ENCODE data around the gene NHP2.

Gene NHP2

DNA sequence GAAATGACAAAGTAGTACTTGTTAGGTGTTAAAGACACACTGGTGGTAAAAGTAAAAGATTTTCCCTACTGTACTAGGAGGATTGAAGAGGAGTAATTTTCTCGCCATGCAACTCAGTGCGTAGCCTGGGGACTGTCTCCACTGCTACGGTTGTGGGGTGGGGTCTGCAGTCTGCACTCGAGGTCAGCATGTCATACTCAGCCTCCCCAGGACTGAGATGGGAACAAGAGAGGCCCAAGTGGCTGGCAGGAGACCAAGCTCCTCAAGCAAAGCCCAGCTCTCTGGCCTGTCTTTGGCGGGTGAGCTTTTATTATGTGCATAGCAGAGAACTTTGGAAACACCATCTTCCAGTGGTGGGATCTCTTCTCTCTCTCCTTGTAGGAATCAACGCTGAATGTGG lies 10.4 kb downstream of the NHP2 start:
- TF ChIP-seq, protein P1, sequence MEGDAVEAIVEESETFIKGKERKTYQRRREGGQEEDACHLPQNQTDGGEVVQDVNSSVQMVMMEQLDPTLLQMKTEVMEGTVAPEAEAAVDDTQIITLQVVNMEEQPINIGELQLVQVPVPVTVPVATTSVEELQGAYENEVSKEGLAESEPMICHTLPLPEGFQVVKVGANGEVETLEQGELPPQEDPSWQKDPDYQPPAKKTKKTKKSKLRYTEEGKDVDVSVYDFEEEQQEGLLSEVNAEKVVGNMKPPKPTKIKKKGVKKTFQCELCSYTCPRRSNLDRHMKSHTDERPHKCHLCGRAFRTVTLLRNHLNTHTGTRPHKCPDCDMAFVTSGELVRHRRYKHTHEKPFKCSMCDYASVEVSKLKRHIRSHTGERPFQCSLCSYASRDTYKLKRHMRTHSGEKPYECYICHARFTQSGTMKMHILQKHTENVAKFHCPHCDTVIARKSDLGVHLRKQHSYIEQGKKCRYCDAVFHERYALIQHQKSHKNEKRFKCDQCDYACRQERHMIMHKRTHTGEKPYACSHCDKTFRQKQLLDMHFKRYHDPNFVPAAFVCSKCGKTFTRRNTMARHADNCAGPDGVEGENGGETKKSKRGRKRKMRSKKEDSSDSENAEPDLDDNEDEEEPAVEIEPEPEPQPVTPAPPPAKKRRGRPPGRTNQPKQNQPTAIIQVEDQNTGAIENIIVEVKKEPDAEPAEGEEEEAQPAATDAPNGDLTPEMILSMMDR (IDR thresholded peaks at IDR 0.05; ENCODE audit: insufficient read depth, low read length, missing control alignments): no peak
- no peak for DNase-seq (ENCODE audit: low read depth, low spot score)
- POLR2A ChIA-PET: no interaction called here
- no peak overlapping the region for H3K4me3 ChIP-seq (ENCODE audit: low read depth, low read length)
- CTCF ChIA-PET: interaction anchor here (2.1 to 8.5 kb wide), 2 partner anchors 9 to 67 kb away, joined by 7 to 61 read pairs; no protein-coding TSS in a partner anchor

DNA sequence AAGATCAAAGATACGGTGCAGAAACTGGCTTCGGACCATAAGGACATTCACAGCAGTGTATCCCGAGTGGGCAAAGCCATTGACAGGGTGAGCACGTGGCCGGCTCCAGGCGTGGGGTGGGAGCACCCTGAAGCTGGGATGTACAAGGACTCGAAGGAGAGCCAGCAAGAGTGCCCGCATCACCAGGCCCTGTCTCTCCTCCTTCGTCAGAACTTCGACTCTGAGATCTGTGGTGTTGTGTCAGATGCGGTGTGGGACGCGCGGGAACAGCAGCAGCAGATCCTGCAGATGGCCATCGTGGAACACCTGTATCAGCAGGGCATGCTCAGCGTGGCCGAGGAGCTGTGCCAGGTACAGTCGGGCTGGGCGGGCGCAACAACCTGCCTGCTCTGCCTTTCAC lies 11.0 kb downstream of the NHP2 start:
- H3K4me3 ChIP-seq (ENCODE audit: low read depth, low read length): no peak overlapping the region
- POLR2A ChIA-PET: no interaction called here
- CTCF ChIA-PET: interaction anchor here (2.1 to 8.5 kb wide), 2 partner anchors 9 to 66 kb away, joined by 7 to 61 read pairs; no protein-coding TSS in a partner anchor
- TF ChIP-seq, protein P1 (IDR thresholded peaks at IDR 0.05; ENCODE audit: insufficient read depth, low read length, missing control alignments): no peak
- DNase-seq (ENCODE audit: low read depth, low spot score): no peak

DNA sequence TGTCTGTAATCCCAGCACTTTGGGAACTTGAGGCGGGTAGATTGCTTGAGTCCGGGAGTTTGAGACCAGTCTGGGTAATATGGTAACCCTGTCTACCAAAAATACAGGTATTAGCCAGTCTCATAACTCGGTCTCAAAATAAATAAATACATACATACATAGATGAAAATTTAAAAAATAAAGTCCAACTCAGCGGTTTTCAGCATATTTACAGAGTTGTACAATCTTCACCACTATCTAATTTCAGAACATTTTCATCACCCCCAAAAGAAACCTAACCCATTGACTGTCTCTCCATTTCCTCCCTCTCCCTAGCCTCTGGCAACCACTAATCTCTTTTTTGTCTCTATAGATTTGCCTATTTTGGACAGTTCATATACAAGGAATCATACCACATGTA lies 12.1 kb downstream of the NHP2 start:
- H3K4me3 ChIP-seq (ENCODE audit: low read depth, low read length): no peak overlapping the region
- ChIA-PET CTCF (no interaction called here), POLR2A (no interaction called here)
- DNase-seq (ENCODE audit: low read depth, low spot score): no peak
- TF ChIP-seq, protein P1 (IDR thresholded peaks at IDR 0.05; ENCODE audit: insufficient read depth, low read length, missing control alignments): no peak

DNA sequence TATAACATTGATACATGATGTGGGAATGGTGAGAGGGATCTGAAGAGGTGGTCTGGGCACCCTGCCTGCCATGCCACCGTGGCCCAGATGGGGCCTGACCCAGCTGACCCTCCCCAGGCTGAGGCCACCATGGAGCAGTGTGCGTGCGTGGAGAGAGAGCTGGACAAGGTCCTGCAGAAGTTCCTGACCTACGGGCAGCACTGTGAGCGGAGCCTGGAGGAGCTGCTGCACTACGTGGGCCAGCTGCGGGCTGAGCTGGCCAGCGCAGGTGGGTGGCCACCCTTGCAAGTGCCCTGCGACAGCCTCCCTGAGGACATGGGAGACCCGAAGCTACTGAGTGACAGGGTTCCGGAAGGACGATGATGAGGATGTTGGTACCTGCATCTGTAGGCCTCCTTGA lies 15.7 kb downstream of the NHP2 start:
- H3K4me3 ChIP-seq (ENCODE audit: low read depth, low read length): no peak overlapping the region
- TF ChIP-seq, protein P1 (IDR thresholded peaks at IDR 0.05; ENCODE audit: insufficient read depth, low read length, missing control alignments): no peak
- ChIA-PET POLR2A (interaction anchor here (0.6 kb wide), 2 partner anchors 15 to 1148 kb away, joined by 3 read pairs; no protein-coding TSS in a partner anchor), CTCF (interaction anchor here (1.4 to 3.8 kb wide), 2 partner anchors 8 to 17 kb away, joined by 3 to 20 read pairs; no protein-coding TSS in a partner anchor)
- DNase-seq (ENCODE audit: low read depth, low spot score): no peak

DNA sequence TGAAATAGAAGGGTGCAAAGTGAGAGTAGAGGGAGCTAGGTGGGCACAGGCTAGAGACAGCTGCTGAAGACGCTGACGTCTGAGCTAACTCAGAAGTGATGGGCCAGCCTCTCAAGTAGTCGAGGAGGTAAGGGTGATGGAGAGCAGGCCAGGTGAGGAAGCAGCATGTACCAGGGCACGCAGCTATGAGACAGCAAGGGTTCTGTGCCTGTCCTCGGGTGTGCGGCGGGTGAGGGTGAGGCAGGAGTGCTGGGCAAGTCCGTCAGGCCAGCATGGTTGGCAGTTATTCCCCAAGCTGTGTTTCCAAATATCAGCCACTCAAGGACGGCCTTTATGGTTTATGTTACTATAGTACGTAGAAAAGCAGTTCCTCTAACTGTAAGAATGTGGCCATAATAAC lies 16.7 kb downstream of the NHP2 start:
- TF ChIP-seq, protein P1 (IDR thresholded peaks at IDR 0.05; ENCODE audit: insufficient read depth, low read length, missing control alignments): no peak
- POLR2A ChIA-PET: interaction anchor here (0.6 to 1.3 kb wide), 3 partner anchors 13 to 68 kb away, joined by 3 to 4 read pairs (median 3); no protein-coding TSS in a partner anchor
- CTCF ChIA-PET: interaction anchor here (0.6 to 3.8 kb wide), 4 partner anchors 9 to 576 kb away, joined by 3 to 20 read pairs (median 6); no protein-coding TSS in a partner anchor
- H3K4me3 ChIP-seq (ENCODE audit: low read depth, low read length): no peak overlapping the region
- DNase-seq (ENCODE audit: low read depth, low spot score): no peak

DNA sequence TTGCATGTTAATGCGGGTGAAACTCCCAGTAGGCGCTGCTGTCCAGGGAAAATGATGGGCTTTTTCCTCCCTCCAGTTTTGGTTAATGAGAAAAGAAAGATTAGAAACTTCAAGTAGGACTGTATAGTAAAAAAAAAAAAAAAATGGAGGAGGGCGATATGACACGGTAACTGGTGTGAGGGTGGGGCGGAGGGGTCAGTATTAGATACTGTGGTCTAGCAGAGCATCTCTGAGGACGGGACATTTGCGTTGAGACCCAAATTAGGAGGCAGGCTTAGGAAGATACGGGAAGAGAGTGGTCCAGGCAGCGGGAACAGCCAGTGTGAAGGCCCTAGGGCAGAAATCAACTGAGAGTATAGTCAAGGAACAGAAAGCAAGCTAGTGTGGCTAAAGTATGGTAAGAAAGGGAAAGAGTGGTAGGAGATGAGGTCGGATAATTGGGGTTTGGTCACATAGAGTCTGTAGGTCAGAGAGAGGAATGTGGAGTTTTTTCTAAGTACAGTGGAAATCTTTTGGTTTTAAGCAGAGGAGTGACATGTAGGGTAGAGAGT lies 22.2 kb downstream of the NHP2 start:
- ChIA-PET CTCF (interaction anchor here (1.3 to 2.5 kb wide), 3 partner anchors 11 to 56 kb away, joined by 4 to 9 read pairs (median 4); no protein-coding TSS in a partner anchor), POLR2A (no interaction called here)
- no peak for DNase-seq (ENCODE audit: low read depth, low spot score)
- H3K4me3 ChIP-seq (ENCODE audit: low read depth, low read length): peak overlapping the region; percentile 75
- TF ChIP-seq, protein P1 (IDR thresholded peaks at IDR 0.05; ENCODE audit: insufficient read depth, low read length, missing control alignments): no peak

All from AG04449 (cell line).